HCT116 (cell line): ENCODE results near the gene TBK1.

Experiments
- CTCF ChIP-seq, 3 experiments: fragments of 200-600 bp in 1 of 3; sonication (generic) in 1 of 3; IDR thresholded peaks in 2 of 3; conservative IDR thresholded peaks in 1 of 3; 2 replicates each; pipeline ENCODE4 v1.5.1; 2012 to 2017; ENCODE audit warnings: low read depth in 2 of 3, low read length in 2 of 3, antibody characterized with exemption in 1 of 3, borderline replicate concordance in 1 of 3, control low read depth in 1 of 3, mild to moderate bottlenecking in 1 of 3, mixed read lengths in 1 of 3, mixed run types in 1 of 3, moderate library complexity in 1 of 3; ENCODE audit not compliant: insufficient read depth in 1 of 3
- EZH2 ChIP-seq: fragments of 200-600 bp; sonication (generic); IDR thresholded peaks from 2 replicates; pipeline ENCODE4 v1.6.1; 2017; ENCODE audit warnings: antibody characterized with exemption, mixed run types
- POLR2A ChIP-seq: IDR thresholded peaks from 2 replicates; pipeline ENCODE4 v1.7.0; 2011; ENCODE audit warnings: borderline replicate concordance; ENCODE audit not compliant: insufficient read depth, insufficient read length; ENCODE audit errors: extremely low read depth

GRCh38 chr12:64404470-64405256, 47.3 kb upstream of the TBK1 start:
- no peak for TF ChIP-seq EZH2
- TF ChIP-seq CTCF (IDR thresholded peaks at IDR 0.05 in 2 of 3, conservative IDR thresholded peaks at IDR 0.05 in 1 of 3; ENCODE audit: borderline replicate concordance in 1 of 3, insufficient read depth in 1 of 3, low read depth in 2 of 3, low read length in 2 of 3) = no peak
- no peak for TF ChIP-seq POLR2A
